Calu3 (cell line): ENCODE data around the gene TTLL10. TPM values are rescaled to one million over a fixed set of nuclear protein-coding genes. Genes with fewer than 3 reads are reported as not detected.

Experiments used
- BruUV-seq: library from RNA; stranded (reverse); fragments of 400-500 nt; replicated peaks from 2 replicates; lab custom pipeline; 2021; lab: Mats Ljungman, UMichigan
- CTCF ChIA-PET: fragments of 300-600 bp; sonication (Branson Sonifier 250); formaldehyde crosslinking; loops from one replicate; lab custom pipeline; 2022; ENCODE audit warnings: antibody characterized with exemption; lab: Charles Lee
- DNase-seq: peaks from one replicate; pipeline ENCODE4 v3.0.0; 2022
- H3K27ac Mint-ChIP-seq: one replicate; pipeline ENCODE4 v1.8.0; 2022; ENCODE audit warnings: mixed read lengths; ENCODE audit not compliant: unreplicated experiment
- H3K27me3 Mint-ChIP-seq: one replicate; pipeline ENCODE4 v1.8.0; 2022; ENCODE audit warnings: mixed read lengths; ENCODE audit not compliant: unreplicated experiment
- H3K36me3 Mint-ChIP-seq: one replicate; pipeline ENCODE4 v1.8.0; 2022; ENCODE audit warnings: mild to moderate bottlenecking, moderate library complexity, mixed read lengths; ENCODE audit not compliant: insufficient read depth, unreplicated experiment
- H3K4me1 Mint-ChIP-seq: one replicate; pipeline ENCODE4 v1.8.0; 2022; ENCODE audit warnings: mild to moderate bottlenecking, low read depth, mixed read lengths; ENCODE audit not compliant: unreplicated experiment
- H3K4me3 Mint-ChIP-seq: one replicate; pipeline ENCODE4 v1.8.0; 2022; ENCODE audit warnings: mild to moderate bottlenecking, low read depth, moderate library complexity, mixed read lengths; ENCODE audit not compliant: unreplicated experiment
- H3K9me3 Mint-ChIP-seq: one replicate; pipeline ENCODE4 v1.8.0; 2022; ENCODE audit warnings: low read depth, mixed read lengths; ENCODE audit not compliant: unreplicated experiment
- intact Hi-C: fragments of 100-400 bp; cut with micrococcal nuclease; formaldehyde crosslinking; loops from one replicate; pipeline ENCODE4 v1.10.0; 2022; ENCODE audit not compliant: unreplicated experiment
- total RNA-seq: library from RNA; stranded (reverse); gene quantifications from 2 replicates; pipeline ENCODE4 v1.2.3, GENCODE V29; 2022
- TF ChIP-seq, protein P1 (sequence below): fragments of 200-600 bp; IDR thresholded peaks from one replicate; pipeline ENCODE4 v1.8.0; 2022; ENCODE audit warnings: antibody characterized with exemption; ENCODE audit not compliant: unreplicated experiment

The TTLL10 gene
- total RNA-seq, 1 experiment from 2014 or later: 3.5 TPM

DNA sequence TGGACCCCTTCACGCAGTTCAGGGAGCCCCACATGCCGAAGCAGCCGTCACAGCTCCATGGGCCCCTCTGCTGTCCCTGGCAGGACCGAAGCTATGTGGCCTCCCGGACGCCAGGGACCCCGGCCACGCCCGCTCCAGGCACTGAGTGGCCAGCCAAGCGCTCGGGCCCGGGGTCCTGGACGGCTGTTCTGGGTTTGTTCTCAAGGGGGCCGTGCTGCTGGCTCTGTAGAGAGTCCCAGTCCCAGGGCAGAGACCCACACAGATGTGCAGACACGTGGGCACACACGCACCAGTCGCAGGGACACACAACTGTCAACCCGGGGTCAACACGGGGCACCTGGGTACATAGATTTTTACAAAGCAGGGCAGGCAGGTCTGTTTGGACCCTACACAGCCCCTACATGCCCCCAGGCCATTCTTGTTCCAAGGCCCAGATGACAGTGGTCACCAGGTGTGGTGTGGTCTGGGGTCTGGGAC, 65.1 kb downstream of the TTLL10 start:
- peaks cover 4% of the 10 kb centered on the region for H3K4me1 Mint-ChIP-seq
- no TSS peak for BruUV-seq
- no peaks in the 10 kb centered on the region for H3K9me3 Mint-ChIP-seq
- TF ChIP-seq, protein P1, sequence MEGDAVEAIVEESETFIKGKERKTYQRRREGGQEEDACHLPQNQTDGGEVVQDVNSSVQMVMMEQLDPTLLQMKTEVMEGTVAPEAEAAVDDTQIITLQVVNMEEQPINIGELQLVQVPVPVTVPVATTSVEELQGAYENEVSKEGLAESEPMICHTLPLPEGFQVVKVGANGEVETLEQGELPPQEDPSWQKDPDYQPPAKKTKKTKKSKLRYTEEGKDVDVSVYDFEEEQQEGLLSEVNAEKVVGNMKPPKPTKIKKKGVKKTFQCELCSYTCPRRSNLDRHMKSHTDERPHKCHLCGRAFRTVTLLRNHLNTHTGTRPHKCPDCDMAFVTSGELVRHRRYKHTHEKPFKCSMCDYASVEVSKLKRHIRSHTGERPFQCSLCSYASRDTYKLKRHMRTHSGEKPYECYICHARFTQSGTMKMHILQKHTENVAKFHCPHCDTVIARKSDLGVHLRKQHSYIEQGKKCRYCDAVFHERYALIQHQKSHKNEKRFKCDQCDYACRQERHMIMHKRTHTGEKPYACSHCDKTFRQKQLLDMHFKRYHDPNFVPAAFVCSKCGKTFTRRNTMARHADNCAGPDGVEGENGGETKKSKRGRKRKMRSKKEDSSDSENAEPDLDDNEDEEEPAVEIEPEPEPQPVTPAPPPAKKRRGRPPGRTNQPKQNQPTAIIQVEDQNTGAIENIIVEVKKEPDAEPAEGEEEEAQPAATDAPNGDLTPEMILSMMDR: no peak
- H3K27ac Mint-ChIP-seq: peak overlapping the region; percentile 90
- CTCF ChIA-PET: interaction anchor here (1.0 kb wide), 1 partner anchor 165 kb away, joined by 4 read pairs; the partner anchor contains the start of gene RNF223
- peaks cover 54% of the 10 kb centered on the region for H3K36me3 Mint-ChIP-seq
- intact Hi-C loops: loop anchor here (10.0 kb wide), 1 partner anchor 74 kb away; no protein-coding TSS in a partner anchor
- DNase-seq: peak; percentile 41
- peak overlapping the region; percentile 63 for H3K4me3 Mint-ChIP-seq
- no peaks in the 10 kb centered on the region for H3K27me3 Mint-ChIP-seq

DNA sequence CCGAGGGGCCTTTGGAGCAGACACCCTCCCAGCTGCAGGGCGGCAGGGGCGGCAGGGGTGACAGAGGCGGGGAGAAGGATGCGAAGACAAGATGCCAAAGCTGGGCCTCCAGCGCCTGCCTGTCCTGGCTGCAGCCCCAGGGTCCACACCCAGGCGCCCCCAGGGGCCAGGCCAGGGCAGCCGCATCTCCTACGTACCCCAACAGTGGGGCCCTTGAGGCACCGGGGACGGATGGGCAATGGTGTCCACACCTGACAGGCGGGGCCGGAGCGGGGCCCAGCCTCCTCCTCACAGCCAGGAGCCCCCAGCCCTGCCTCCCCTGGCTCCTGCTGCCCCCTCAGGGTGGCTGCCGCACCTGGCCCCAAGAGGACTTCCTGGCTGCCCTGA, 65.5 kb downstream of the TTLL10 start:
- CTCF ChIA-PET: no interaction called here
- peak overlapping the region; percentile 63 for H3K4me3 Mint-ChIP-seq

DNA sequence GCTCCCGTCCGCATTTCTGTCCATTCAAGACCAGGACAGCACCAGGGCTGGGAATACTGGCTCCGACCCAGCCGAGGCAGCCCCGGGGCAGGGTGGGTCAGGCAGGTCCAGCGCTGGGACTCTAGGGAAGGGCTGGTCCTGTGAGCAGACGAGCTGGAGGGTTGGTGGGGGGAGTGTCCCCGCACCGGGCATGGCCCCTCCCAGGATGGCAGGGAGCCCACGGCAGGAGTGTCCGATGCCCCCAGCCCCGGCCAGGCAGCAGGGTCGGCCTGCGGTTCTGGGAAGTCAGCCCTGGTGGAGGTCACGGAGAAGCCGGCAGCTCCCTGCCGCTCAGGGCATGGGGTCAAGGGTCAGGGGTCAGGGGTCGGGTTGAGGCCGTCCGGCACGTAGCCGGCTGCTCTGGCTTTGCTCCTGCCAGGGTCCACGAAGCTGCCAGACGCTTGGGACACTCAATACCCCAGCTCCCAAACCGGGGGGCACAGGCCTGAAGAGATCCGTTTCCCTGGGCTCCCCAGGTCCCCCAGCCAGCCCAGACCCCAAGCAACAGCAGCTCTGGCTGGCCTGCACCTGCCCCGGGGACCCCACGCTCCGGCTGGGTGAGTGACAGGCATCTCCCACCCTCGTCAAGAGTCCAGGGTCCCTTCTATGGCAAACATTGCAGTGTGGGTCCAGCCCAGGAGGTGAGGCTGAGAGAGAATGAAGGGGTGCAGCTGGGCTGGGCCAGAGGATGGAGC, 66.1 kb downstream of the TTLL10 start:
- H3K36me3 Mint-ChIP-seq: peaks cover 44% of the 10 kb centered on the region
- H3K4me3 Mint-ChIP-seq: peak overlapping the region; percentile 63
- TF ChIP-seq, protein P1: no peak
- peak overlapping the region; percentile 76 for H3K27ac Mint-ChIP-seq
- BruUV-seq: no TSS peak
- DNase-seq: no peak
- no peaks in the 10 kb centered on the region for H3K9me3 Mint-ChIP-seq
- no peaks in the 10 kb centered on the region for H3K4me1 Mint-ChIP-seq
- intact Hi-C loops: loop anchor here (10.0 kb wide), 1 partner anchor 75 kb away; no protein-coding TSS in a partner anchor
- no peaks in the 10 kb centered on the region for H3K27me3 Mint-ChIP-seq
- CTCF ChIA-PET: no interaction called here

More for the DNA sequence above, 65.5 kb downstream of the TTLL10 start:
- H3K27ac Mint-ChIP-seq: peak overlapping the region; percentile 90
- no peak for DNase-seq
- H3K36me3 Mint-ChIP-seq: peaks cover 50% of the 10 kb centered on the region
- no peaks in the 10 kb centered on the region for H3K4me1 Mint-ChIP-seq
- H3K9me3 Mint-ChIP-seq: no peaks in the 10 kb centered on the region
- TF ChIP-seq, protein P1: no peak
- intact Hi-C loops: loop anchor here (10.0 kb wide), 1 partner anchor 74 kb away; no protein-coding TSS in a partner anchor
- no peaks in the 10 kb centered on the region for H3K27me3 Mint-ChIP-seq
- BruUV-seq: no TSS peak

DNA sequence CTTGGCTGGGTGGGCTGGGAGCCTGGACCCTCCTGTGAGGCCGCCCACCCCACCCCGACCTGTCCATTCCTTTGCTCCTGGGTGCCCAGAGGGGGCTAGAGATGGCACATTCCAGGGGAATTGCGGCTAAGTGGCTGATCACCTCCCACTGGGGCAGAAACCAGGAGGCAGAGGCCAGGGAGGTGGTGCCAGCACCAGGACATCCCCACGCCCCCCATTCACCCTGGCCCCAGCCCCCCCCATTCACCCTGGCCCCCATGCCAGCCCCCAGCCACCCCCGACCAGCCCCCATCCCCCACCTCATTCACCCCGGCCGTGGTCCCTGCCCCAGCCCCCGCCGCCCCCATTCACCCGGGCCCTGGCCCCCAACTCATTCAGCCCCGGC, 66.7 kb downstream of the TTLL10 start:
- CTCF ChIA-PET: no interaction called here
- BruUV-seq: no TSS peak
- Mint-ChIP-seq H3K27me3 (no peaks in the 10 kb centered on the region), H3K27ac (peak overlapping the region; percentile 76), H3K4me3 (peak overlapping the region; percentile 17), H3K9me3 (no peaks in the 10 kb centered on the region), H3K4me1 (no peaks in the 10 kb centered on the region), H3K36me3 (peaks cover 39% of the 10 kb centered on the region)
- DNase-seq: no peak
- intact Hi-C loops: no loop called here
- TF ChIP-seq, protein P1: no peak
